Effector memory CD4-positive, alpha-beta T cell (primary cell): Measurements from ENCODE around the gene MUSK.
"Not testable (repeated sequence)": the region's sequence is repeated elsewhere in the genome, so short reads cannot be mapped to it uniquely, and the experiment has no call there.

ENCODE experiments used
- DNase-seq, 3 donors: peaks; one replicate each; pipeline ENCODE4 v3.0.0-alpha.2; 2020
- H3K27ac ChIP-seq: 2 replicates; pipeline ENCODE4 v1.7.0; 2013; ENCODE audit warnings: mild to moderate bottlenecking, low read length, moderate library complexity; ENCODE audit not compliant: insufficient read depth, poor library complexity, severe bottlenecking
- H3K27me3 ChIP-seq: replicated peaks from 2 replicates; pipeline ENCODE4 v1.7.0; 2013; ENCODE audit warnings: mild to moderate bottlenecking, low read length; ENCODE audit not compliant: insufficient read depth, control insufficient read depth, poor library complexity, severe bottlenecking
- H3K36me3 ChIP-seq: 2 replicates; pipeline ENCODE4 v1.7.0; 2013; ENCODE audit warnings: mild to moderate bottlenecking, low read length, moderate library complexity; ENCODE audit not compliant: control insufficient read depth, insufficient read depth
- H3K4me1 ChIP-seq: 2 replicates; pipeline ENCODE4 v1.7.0; 2013; ENCODE audit warnings: low read length, mild to moderate bottlenecking; ENCODE audit not compliant: control insufficient read depth, insufficient read depth, poor library complexity, severe bottlenecking
- H3K4me3 ChIP-seq: 2 replicates; pipeline ENCODE4 v1.7.0; 2013; ENCODE audit warnings: low read length, low read depth, mild to moderate bottlenecking; ENCODE audit not compliant: insufficient read depth, poor library complexity, severe bottlenecking
- H3K9me3 ChIP-seq: 2 replicates; pipeline ENCODE4 v1.7.0; 2013; ENCODE audit warnings: mild to moderate bottlenecking, low read length, moderate library complexity; ENCODE audit not compliant: control insufficient read depth

Gene MUSK

GRCh38 chr9:110769667-110770066, 101.1 kb downstream of the MUSK start:
- Histone ChIP-seq H3K9me3 (no peaks in the 10 kb centered on the region), H3K4me1 (no peaks in the 10 kb centered on the region), H3K36me3 (no peaks in the 10 kb centered on the region), H3K27me3 (no peaks in the 10 kb centered on the region), H3K27ac (no peak overlapping the region), H3K4me3 (no peak overlapping the region)
- DNase-seq = no peak

- Histone ChIP-seq H3K4me3 (no peak overlapping the region), H3K27ac (no peak overlapping the region), H3K9me3 (no peaks in the 10 kb centered on the region), H3K27me3 (no peaks in the 10 kb centered on the region), H3K4me1 (no peaks in the 10 kb centered on the region), H3K36me3 (no peaks in the 10 kb centered on the region)
- no peak for DNase-seq
Observed at GRCh38 chr9:110775724-110776123, 107.1 kb downstream of the MUSK start.

GRCh38 chr9:110776221-110776620, 107.6 kb downstream of the MUSK start:
- no peaks in the 10 kb centered on the region for H3K4me1 ChIP-seq
- H3K27me3 ChIP-seq = no peaks in the 10 kb centered on the region
- no peak for DNase-seq
- no peak overlapping the region for H3K27ac ChIP-seq
- no peak overlapping the region for H3K4me3 ChIP-seq
- no peaks in the 10 kb centered on the region for H3K9me3 ChIP-seq
- no peaks in the 10 kb centered on the region for H3K36me3 ChIP-seq

GRCh38 chr9:110777196-110777875, 108.7 kb downstream of the MUSK start:
- Histone ChIP-seq H3K4me3 (no peak overlapping the region), H3K9me3 (no peaks in the 10 kb centered on the region), H3K27ac (no peak overlapping the region), H3K4me1 (no peaks in the 10 kb centered on the region), H3K27me3 (no peaks in the 10 kb centered on the region), H3K36me3 (no peaks in the 10 kb centered on the region)
- no peak for DNase-seq

GRCh38 chr9:110777876-110778215, 109.3 kb downstream of the MUSK start:
- no peak overlapping the region for H3K4me3 ChIP-seq
- no peaks in the 10 kb centered on the region for H3K4me1 ChIP-seq
- no peak for DNase-seq
- H3K36me3 ChIP-seq = no peaks in the 10 kb centered on the region
- H3K27me3 ChIP-seq = no peaks in the 10 kb centered on the region
- no peaks in the 10 kb centered on the region for H3K9me3 ChIP-seq
- H3K27ac ChIP-seq = no peak overlapping the region

GRCh38 chr9:110782701-110783100, 114.1 kb downstream of the MUSK start:
- no peaks in the 10 kb centered on the region for H3K27me3 ChIP-seq
- DNase-seq = no peak
- H3K27ac ChIP-seq = no peak overlapping the region
- H3K4me1 ChIP-seq = no peaks in the 10 kb centered on the region
- no peaks in the 10 kb centered on the region for H3K9me3 ChIP-seq
- H3K36me3 ChIP-seq = no peaks in the 10 kb centered on the region
- no peak overlapping the region for H3K4me3 ChIP-seq

- DNase-seq = no peak
- Histone ChIP-seq H3K4me3 (no peak overlapping the region), H3K27me3 (no peaks in the 10 kb centered on the region), H3K9me3 (no peaks in the 10 kb centered on the region), H3K36me3 (no peaks in the 10 kb centered on the region), H3K27ac (no peak overlapping the region), H3K4me1 (no peaks in the 10 kb centered on the region)
Observed at GRCh38 chr9:110784309-110784708, 115.7 kb downstream of the MUSK start.

GRCh38 chr9:110785166-110785565, 116.6 kb downstream of the MUSK start:
- Histone ChIP-seq H3K4me3 (no peak overlapping the region), H3K4me1 (no peaks in the 10 kb centered on the region), H3K27me3 (no peaks in the 10 kb centered on the region), H3K27ac (no peak overlapping the region), H3K9me3 (no peaks in the 10 kb centered on the region), H3K36me3 (no peaks in the 10 kb centered on the region)
- no peak for DNase-seq

- H3K4me3 ChIP-seq, H3K27ac ChIP-seq, H3K27me3 ChIP-seq, H3K4me1 ChIP-seq, H3K36me3 ChIP-seq, DNase-seq, H3K9me3 ChIP-seq: not testable (repeated sequence)
Observed at GRCh38 chr9:110788396-110788795, 119.8 kb downstream of the MUSK start.

- no peaks in the 10 kb centered on the region for H3K36me3 ChIP-seq
- H3K4me3 ChIP-seq = no peak overlapping the region
- no peak for DNase-seq
- H3K4me1 ChIP-seq = no peaks in the 10 kb centered on the region
- H3K27me3 ChIP-seq = no peaks in the 10 kb centered on the region
- no peak overlapping the region for H3K27ac ChIP-seq
- H3K9me3 ChIP-seq = no peaks in the 10 kb centered on the region
Observed at GRCh38 chr9:110788871-110789270, 120.3 kb downstream of the MUSK start.
